HG03469 (cell line): ENCODE data around the gene NOXRED1.

Experiments used
- ATAC-seq: cut with Tn5 transposase; IDR thresholded peaks from one replicate; pipeline ENCODE4 v1.9.1; 2021; ENCODE audit warnings: mild to moderate bottlenecking, moderate library complexity, moderate number of reproducible peaks; ENCODE audit not compliant: unreplicated experiment

NOXRED1 gene

GRCh38 chr14:77409131-77409533 lies 14.2 kb downstream of the NOXRED1 start:
- no peak for ATAC-seq

DNA sequence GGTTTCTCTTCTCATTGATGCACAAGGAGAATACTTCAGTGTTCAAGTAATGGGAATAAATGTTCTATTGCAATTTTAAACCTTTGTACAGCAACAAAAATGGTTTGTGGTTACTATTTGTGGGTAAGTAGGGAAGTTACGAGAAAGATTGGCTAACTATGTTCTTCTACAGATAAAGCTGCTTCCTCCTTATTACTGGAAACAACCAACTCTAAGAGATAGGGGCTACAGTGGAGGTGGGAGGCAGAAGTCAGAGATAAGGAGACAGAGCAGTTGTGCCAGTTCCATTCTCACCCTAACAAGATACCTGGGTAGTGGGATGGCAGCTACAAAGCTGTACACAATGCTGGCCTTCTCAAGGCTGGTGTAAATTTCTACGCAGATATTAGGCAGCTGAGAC lies 16.2 kb downstream of the NOXRED1 start:
- ATAC-seq = no peak

- no peak for ATAC-seq
Observed at GRCh38 chr14:77406718-77407117, 16.6 kb downstream of the NOXRED1 start.

DNA sequence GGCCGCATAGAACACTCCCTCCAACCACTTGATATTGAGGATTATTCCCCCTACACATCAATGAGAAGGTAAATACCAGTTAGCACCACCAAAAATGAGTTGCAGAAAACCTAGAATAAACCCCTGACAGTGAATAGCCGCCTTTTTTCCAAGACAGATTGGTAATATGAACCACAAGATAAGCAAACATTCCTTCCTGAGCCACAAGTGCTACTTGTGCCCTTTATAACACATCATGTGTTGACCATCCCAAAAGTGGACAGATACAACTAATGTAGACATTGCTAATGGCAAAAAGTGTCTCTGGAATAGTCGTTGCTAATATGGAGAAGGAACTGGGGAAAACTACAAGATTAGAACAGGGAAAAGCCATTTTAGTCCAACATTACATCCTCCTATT lies 17.2 kb downstream of the NOXRED1 start:
- no peak for ATAC-seq

GRCh38 chr14:77403768-77404167 lies 19.6 kb downstream of the NOXRED1 start:
- ATAC-seq = no peak

- ATAC-seq = no peak
Observed at GRCh38 chr14:77400216-77400615, 23.1 kb downstream of the NOXRED1 start.

GRCh38 chr14:77390188-77390587 lies 33.1 kb downstream of the NOXRED1 start:
- ATAC-seq = no peak

- ATAC-seq = no peak
Observed at GRCh38 chr14:77378701-77379100, 44.6 kb downstream of the NOXRED1 start.

DNA sequence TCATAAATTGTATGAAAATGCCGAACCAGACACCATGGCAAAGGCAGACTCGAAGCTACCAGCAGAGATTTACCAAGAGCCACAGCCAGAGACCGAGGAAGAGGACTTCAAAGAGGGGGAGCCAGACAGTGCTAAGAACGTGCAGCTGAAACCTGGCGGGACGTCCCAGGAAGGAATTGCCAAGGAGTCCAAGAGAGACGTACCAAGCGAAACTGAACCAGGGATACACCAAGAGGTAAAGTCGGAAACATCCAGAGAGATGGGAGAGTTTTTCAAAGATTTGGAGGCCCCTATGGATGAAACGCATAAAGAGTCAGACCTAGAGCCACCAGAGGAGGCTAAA lies 45.9 kb downstream of the NOXRED1 start:
- ATAC-seq = no peak

DNA sequence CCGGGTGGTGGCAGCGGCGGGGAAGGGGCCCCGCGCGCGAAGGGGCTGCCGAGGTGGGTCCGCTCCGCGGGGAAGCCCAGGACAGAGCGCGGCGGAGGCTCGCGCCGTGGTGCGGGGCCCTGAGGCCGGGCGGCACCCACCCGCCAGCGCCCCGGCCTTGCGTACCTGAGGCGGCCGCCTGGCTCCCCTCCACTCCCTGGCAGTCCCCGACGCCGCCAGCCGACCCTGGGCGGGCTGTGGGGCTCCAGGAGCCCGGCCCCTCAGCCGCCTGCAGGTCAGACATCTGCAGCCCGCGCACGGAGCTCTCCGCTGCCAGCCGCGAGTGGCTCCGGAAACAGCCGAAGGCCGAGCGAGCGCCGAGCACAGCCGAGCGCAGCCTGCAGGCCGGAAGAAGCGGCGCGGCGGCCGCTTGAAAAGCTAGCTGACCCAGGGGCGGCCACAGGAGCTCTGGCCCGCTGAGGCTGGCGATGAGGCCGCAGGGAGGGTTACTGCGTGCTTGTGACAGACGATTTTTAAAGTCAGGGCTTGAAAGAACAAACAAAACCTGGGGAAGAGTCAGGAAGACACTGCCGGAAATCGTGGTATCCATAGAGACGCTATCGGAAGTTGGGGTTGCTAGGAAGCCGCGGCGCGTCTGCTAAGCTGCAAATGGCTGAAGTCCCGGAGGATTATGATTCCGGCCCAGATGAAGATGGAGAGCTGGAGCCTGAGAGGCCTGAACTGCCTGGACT lies 46.4 kb downstream of the NOXRED1 start, which contains the start of the genes SAMD15 and TMED8:
SAMD15 (plus strand) TSS at position 609 of the 731 bp plus-strand sequence; CDS start at position 649, 40 bp downstream.
TMED8 (minus strand) TSS at position 324 of the 731 bp plus-strand sequence; CDS start at position 283, 41 bp downstream.
- ATAC-seq = peak; percentile 68

DNA sequence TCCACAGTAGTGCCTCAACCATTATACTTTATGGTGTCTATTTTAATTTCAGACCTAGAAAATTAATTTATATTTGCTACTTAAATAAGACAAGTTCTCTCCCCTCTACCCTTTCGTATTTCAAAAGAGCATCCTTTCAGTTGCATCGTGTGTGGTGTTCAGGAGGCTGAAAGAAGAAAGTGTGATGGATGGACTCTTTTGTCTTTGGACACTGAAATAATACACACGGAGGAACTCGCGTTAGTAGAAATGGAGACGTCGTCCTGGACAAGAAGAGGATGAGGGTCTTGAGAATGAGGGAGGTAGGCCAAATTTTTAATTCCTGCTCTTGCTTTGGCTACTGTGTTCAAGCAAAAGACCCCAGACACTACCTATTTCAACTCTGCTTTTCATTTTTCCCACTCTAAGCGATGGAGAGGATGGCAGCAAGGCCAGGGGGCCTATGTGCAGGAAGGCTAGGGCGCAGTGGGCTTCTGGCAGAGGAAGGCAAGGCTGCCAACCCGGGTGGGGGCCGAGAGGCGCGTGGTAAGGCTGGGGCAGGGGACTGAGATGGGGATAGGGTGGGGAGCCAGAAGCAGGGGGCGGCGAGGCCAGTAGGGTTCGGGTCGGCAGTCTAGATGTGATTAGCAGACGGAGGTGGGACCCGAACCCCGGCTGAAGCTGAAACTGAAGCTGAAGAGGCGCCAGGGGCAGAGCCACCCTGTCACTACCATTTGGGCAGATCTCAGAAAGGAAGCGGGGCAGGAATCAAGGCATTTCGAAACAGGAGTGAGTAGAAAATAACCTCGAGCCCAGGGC lies 47.2 kb downstream of the NOXRED1 start:
- ATAC-seq = no peak

DNA sequence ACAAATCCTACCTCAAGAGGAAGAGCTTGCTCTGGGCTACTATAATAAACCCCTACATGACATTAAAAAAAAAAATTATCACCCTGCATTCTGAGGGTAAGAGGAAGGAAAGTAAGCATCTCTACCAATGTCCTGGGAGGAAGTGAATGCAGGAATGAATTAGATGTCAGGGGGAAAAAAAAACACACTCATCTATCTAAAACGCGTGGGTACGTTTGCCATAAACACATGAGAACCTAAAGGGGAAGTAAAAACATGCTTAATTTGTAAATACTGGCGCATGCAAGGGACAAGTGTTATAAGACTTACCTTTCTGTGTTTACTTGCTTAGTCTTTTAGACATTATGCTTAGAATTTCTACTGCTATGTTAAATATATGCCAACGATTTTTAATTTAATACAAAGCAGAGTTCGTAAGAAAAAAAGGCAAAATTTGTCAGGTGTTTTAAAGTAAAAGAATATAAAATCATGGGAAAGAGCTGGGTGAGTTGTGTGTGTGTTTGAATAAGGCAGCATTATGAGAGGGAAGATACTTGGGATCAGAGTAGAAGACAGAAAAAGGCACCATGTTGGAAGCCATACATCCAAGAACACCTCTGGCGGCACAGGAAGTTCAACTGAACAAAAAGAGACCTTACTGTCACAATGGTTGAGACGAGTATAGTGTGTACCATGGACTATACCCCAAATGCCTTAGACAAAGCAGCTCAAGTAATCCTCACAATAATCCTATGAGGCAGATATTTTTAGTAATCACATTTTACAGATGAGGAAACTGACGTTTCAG lies 48.0 kb downstream of the NOXRED1 start:
- ATAC-seq = no peak

- no peak for ATAC-seq
Observed at GRCh38 chr14:77372304-77372841, 51.0 kb downstream of the NOXRED1 start.

- ATAC-seq = no peak
Observed at GRCh38 chr14:77369285-77369684, 54.0 kb downstream of the NOXRED1 start.

GRCh38 chr14:77364146-77364545 lies 59.2 kb downstream of the NOXRED1 start:
- ATAC-seq = no peak

- ATAC-seq = no peak
Observed at GRCh38 chr14:77359626-77360025, 63.7 kb downstream of the NOXRED1 start.

GRCh38 chr14:77356899-77357298 lies 66.4 kb downstream of the NOXRED1 start:
- no peak for ATAC-seq

GRCh38 chr14:77355811-77356210 lies 67.5 kb downstream of the NOXRED1 start:
- ATAC-seq = no peak

DNA sequence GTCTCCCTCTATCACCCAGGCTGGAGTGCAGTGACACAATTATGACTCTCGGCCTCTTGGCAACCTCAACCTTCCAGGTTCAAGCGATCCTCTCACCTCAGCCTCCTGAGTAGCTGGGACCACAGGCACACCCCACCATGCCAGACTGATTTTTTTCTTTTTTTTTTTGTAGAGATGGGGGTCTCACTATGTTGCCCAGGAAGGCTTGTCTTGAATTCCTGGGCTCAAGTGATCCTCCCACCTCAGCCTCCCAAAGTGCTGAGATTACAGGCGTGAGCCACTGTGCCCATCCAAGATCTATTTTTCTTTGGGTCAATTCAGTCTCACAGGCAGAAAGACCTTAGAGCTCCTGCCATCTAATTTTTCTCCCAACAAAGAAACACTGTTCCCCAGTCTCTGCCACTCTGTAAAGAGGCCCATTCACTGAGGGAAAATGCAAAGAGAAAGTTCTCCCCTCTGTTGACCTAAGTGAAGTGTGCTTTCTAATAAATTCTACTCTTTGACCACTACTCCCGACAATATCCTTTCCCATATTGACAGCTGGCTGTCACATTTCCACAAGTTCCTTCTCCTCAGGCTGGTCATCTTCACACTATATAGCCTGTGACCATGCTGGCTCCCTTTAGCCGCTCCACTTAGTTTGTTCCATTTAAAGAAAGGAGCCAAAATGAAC lies 69.7 kb downstream of the NOXRED1 start:
- ATAC-seq = no peak

DNA sequence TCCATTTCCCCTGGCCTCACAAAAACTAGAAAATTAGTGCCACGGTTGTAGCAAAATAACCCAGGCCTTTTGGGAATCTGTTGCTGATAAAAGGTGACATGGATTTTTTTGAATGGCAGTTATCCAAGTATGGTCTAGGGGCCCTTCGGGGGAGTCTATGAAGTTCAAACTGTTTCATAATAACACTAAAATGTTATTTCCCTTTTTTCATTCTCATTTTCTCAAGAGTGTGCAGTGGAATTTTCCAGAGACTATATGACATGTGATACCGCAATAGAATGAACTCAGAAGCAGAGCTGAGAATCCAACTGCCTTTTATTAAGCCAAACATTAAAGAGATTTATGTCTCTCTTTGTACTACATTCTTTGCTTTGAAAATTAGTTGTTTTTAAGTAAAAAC lies 75.6 kb downstream of the NOXRED1 start:
- ATAC-seq = no peak
